Measurements from ENCODE around the gene RNF114.

The RNF114 gene

GRCh38 chr20:50003253-50003656 is 67.1 kb downstream of the RNF114 start:
- no peak overlapping the region for H3K4me3 ChIP-seq (IDR thresholded peaks at IDR 0.05; ENCODE audit: insufficient read depth, low read depth, low read length)
- H3K4me2 ChIP-seq: no peak overlapping the region
- no peak overlapping the region for H3K9ac ChIP-seq

More at GRCh38 chr20:50003253-50003656, 67.1 kb downstream of the RNF114 start:
- no peaks in the 10 kb centered on the region for H4K20me1 ChIP-seq (ENCODE audit: insufficient read depth)
- no peaks in the 10 kb centered on the region for H3K79me2 ChIP-seq (ENCODE audit: insufficient read depth, low read depth)
- no peaks in the 10 kb centered on the region; the same call in 1 of the 2 replicates for H3K27me3 ChIP-seq (ENCODE audit: insufficient read depth, low read depth)
- H3K4me1 ChIP-seq (ENCODE audit: low read depth, poor library complexity, severe bottlenecking): peaks cover 8% of the 10 kb centered on the region
- no peak overlapping the region for H2AFZ ChIP-seq (ENCODE audit: low read depth)
- no peaks in the 10 kb centered on the region for H3K36me3 ChIP-seq (ENCODE audit: insufficient read depth)
- no peak overlapping the region for H3K27ac ChIP-seq
- no peak for TF ChIP-seq CTCF (conservative IDR thresholded peaks at IDR 0.05; ENCODE audit: low read depth, low read length)

Measured in KMS-11 (cell line).